Testis (tissue), 5 donors: ENCODE data around the gene CDCP1. TPM values are rescaled to one million over a fixed set of nuclear protein-coding genes. Genes with fewer than 3 reads are reported as not detected.

Experiments
- DNase-seq: peaks from one replicate; pipeline ENCODE4 v3.0.0-alpha.2; 2019
- H3K27ac ChIP-seq, 2 donors: fragments of 200-600 bp; sonication (generic); one replicate each; pipeline ENCODE4 v1.5.1; 2019
- H3K27me3 ChIP-seq: fragments of 200-600 bp; sonication (generic); one replicate; pipeline ENCODE4 v1.5.1; 2019
- H3K36me3 ChIP-seq: fragments of 200-600 bp; sonication (generic); one replicate; pipeline ENCODE4 v1.5.1; 2017; ENCODE audit warnings: low read depth; ENCODE audit errors: missing control alignments
- H3K4me1 ChIP-seq: fragments of 200-600 bp; sonication (generic); one replicate; pipeline ENCODE4 v1.5.1; 2019
- H3K4me3 ChIP-seq, 2 donors: fragments of 200-600 bp; sonication (generic); one replicate each; pipeline ENCODE4 v1.5.1; 2017 to 2019
- H3K9me3 ChIP-seq: fragments of 200-600 bp; sonication (generic); one replicate; pipeline ENCODE4 v1.5.1; 2017
- CTCF ChIP-seq, 3 experiments: fragments of 450-650 bp in 2 of 3; fragments of 200-600 bp in 1 of 3; sonication (generic) in 1 of 3; IDR thresholded peaks; one replicate each; pipeline ENCODE4 v1.5.1; 2016 to 2019; ENCODE audit warnings: antibody characterized with exemption in 3 of 3, mild to moderate bottlenecking in 2 of 3, moderate library complexity in 1 of 3
- POLR2A ChIP-seq: fragments of 450-650 bp; IDR thresholded peaks from one replicate; pipeline ENCODE4 v1.6.1; 2017; ENCODE audit warnings: antibody characterized with exemption, mild to moderate bottlenecking, moderate library complexity
- WGBS, 2 donors: methylation state at CpG; one replicate each; pipeline ENCODE4 v1.1.5; 2018; 5-methylcytosine and 5-hydroxymethylcytosine counted together
- intact Hi-C: fragments of 100-400 bp; cut with DNase I; formaldehyde crosslinking; loops from one replicate; pipeline ENCODE4 v1.15.1; 2023; ENCODE audit warnings: low total_unique reads
- long read RNA-seq, 2 donors: transcript quantifications; one replicate each; lab custom pipeline, GENCODE V29; 2026
- polyA plus RNA-seq: library from polyadenylated mRNA; stranded (reverse); fragments of 350-450 nt; fragmentation: Illumina TruSeq; extraction: RNeasy Lipid Tissue Mini Kit (QIAGEN cat#74804); gene quantifications from one replicate; pipeline ENCODE4 v1.2.3, GENCODE V29; 2014; ENCODE audit warnings: low read depth, low replicate concordance; ENCODE audit not compliant: insufficient read depth
- total RNA-seq, 2 donors: library from RNA; depleted of rRNA; stranded (reverse); fragments of >200 nt; gene quantifications; one replicate each; pipeline ENCODE4 v1.2.3, GENCODE V29; 2016

Gene CDCP1
- 1 to 10 TPM; 1.1 to 2.7 TPM for total RNA-seq
- polyA plus RNA-seq = 2.5 TPM
- long read RNA-seq, donor 1 = 0 reads
- long read RNA-seq, donor 2 = 0 reads

GRCh38 chr3:45145681-45146614, at the start of gene CDCP1:
Gene CDCP1 (minus strand): TSS chr3:45146378. CDS start chr3:45146287, 91 bp downstream.
- no peak for DNase-seq
- 3 to 5% methylated on average over 38 to 72 of the region's 92 CpGs for WGBS, 2 donors

GRCh38 chr3:45194791-45195190, 48.6 kb upstream of the CDCP1 start:
- intact Hi-C loops = no loop called here
- 95 to 99% methylated on average over 5 of the region's 5 CpGs for WGBS, 2 donors
- no peak for TF ChIP-seq CTCF (IDR thresholded peaks at IDR 0.05)
- no peak for TF ChIP-seq POLR2A
- Histone ChIP-seq H3K4me1 (peaks cover 7% of the 10 kb centered on the region), H3K27me3 (no peaks in the 10 kb centered on the region), H3K9me3 (no peaks in the 10 kb centered on the region), H3K36me3 (no peaks in the 10 kb centered on the region), H3K4me3 (no peak overlapping the region), H3K27ac (no peak overlapping the region)
- DNase-seq = no peak

More at GRCh38 chr3:45145681-45146614, at the start of gene CDCP1:
- H3K4me3 ChIP-seq = peak within 1 kb of the TSS; percentile 45 to 59
- intact Hi-C loops = no loop called here
- H3K36me3 ChIP-seq = no peaks in the 10 kb centered on the region
- H3K4me1 ChIP-seq = peaks cover 3% of the 10 kb centered on the region
- TF ChIP-seq POLR2A (no peak), CTCF (IDR thresholded peaks at IDR 0.05) (no peak)
- H3K9me3 ChIP-seq = no peaks in the 10 kb centered on the region
- H3K27ac ChIP-seq = no peak within 1 kb of the TSS
- H3K27me3 ChIP-seq = no peaks in the 10 kb centered on the region

GRCh38 chr3:45191924-45192417, 45.8 kb upstream of the CDCP1 start:
- TF ChIP-seq CTCF (IDR thresholded peaks at IDR 0.05) (no peak), POLR2A (no peak)
- no peaks in the 10 kb centered on the region for H3K27me3 ChIP-seq
- no peaks in the 10 kb centered on the region for H3K36me3 ChIP-seq
- 63 to 79% methylated on average over 3 of the region's 3 CpGs for WGBS, 2 donors
- no peaks in the 10 kb centered on the region for H3K4me1 ChIP-seq
- intact Hi-C loops = no loop called here
- no peaks in the 10 kb centered on the region for H3K9me3 ChIP-seq
- no peak overlapping the region for H3K4me3 ChIP-seq
- DNase-seq = no peak
- no peak overlapping the region for H3K27ac ChIP-seq

- Histone ChIP-seq H3K27ac (no peak overlapping the region), H3K9me3 (no peaks in the 10 kb centered on the region), H3K4me3 (no peak overlapping the region), H3K27me3 (no peaks in the 10 kb centered on the region), H3K36me3 (no peaks in the 10 kb centered on the region), H3K4me1 (no peaks in the 10 kb centered on the region)
- WGBS, 2 donors = 79 to 92% methylated on average over 4 of the region's 4 CpGs
- intact Hi-C loops = no loop called here
- no peak for DNase-seq
- TF ChIP-seq CTCF (IDR thresholded peaks at IDR 0.05) (no peak), POLR2A (no peak)
Observed at GRCh38 chr3:45191424-45191823, 45.2 kb upstream of the CDCP1 start.
